Neural crest cell (in vitro differentiated cells): ENCODE data around the gene MT1HL1. TPM values are rescaled to one million over a fixed set of nuclear protein-coding genes. Genes with fewer than 3 reads are reported as not detected.

Source experiments
- DNase-seq: peaks from one replicate; pipeline ENCODE4 v3.0.0; 2021; ENCODE audit warnings: low read depth, mixed read lengths, low spot score
- H3K27ac Mint-ChIP-seq: one replicate; pipeline ENCODE4 v1.8.0; 2021; ENCODE audit warnings: mild to moderate bottlenecking, mixed read lengths; ENCODE audit not compliant: unreplicated experiment
- H3K27me3 Mint-ChIP-seq: 2 replicates; pipeline ENCODE4 v1.8.0; 2021; ENCODE audit warnings: low read depth, mild to moderate bottlenecking, mixed read lengths
- H3K36me3 Mint-ChIP-seq: 2 replicates; pipeline ENCODE4 v1.8.0; 2021; ENCODE audit warnings: low read depth, mild to moderate bottlenecking, mixed read lengths
- H3K4me1 Mint-ChIP-seq: 2 replicates; pipeline ENCODE4 v1.8.0; 2021; ENCODE audit warnings: mixed read lengths
- H3K4me3 Mint-ChIP-seq: one replicate; pipeline ENCODE4 v1.8.0; 2021; ENCODE audit warnings: mild to moderate bottlenecking, mixed read lengths
- H3K9me3 Mint-ChIP-seq: 2 replicates; pipeline ENCODE4 v1.8.0; 2021; ENCODE audit warnings: mixed read lengths
- total RNA-seq: library from RNA; stranded (reverse); gene quantifications from 2 replicates; pipeline ENCODE4 v1.2.1, GENCODE V29; 2021
- TF ChIP-seq, protein P1 (sequence below): fragments of 200-600 bp; sonication (generic); conservative IDR thresholded peaks from 2 replicates; pipeline ENCODE4 v1.5.0; 2021; ENCODE audit warnings: antibody characterized with exemption, mild to moderate bottlenecking

The MT1HL1 gene
- total RNA-seq, 1 donor from 2014 or later, result not detected

DNA sequence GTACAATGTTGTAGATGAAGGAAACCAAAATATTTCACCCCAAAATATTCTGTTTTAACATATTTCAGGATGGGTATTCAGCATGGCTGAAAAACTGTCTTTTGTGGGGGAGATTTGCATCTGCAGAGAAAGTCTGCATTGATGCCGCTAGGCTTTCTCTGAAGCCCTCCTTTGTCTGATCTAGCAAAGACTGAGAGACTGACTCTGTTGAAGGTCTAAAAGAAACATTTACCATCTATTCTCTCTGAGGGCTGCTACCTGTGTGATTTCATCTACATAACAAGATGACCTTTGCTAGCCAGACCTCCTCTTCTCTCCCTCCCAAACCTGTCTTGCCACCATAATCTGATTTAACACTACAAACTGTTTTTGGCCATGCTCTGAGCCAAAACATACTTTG is 12.4 kb upstream of the MT1HL1 start:
- Mint-ChIP-seq H3K4me1 (peaks cover 9% of the 10 kb centered on the region), H3K36me3 (no peaks in the 10 kb centered on the region), H3K9me3 (no peaks in the 10 kb centered on the region), H3K4me3 (no peak overlapping the region), H3K27me3 (peaks cover 10% of the 10 kb centered on the region), H3K27ac (no peak overlapping the region)
- TF ChIP-seq, protein P1, sequence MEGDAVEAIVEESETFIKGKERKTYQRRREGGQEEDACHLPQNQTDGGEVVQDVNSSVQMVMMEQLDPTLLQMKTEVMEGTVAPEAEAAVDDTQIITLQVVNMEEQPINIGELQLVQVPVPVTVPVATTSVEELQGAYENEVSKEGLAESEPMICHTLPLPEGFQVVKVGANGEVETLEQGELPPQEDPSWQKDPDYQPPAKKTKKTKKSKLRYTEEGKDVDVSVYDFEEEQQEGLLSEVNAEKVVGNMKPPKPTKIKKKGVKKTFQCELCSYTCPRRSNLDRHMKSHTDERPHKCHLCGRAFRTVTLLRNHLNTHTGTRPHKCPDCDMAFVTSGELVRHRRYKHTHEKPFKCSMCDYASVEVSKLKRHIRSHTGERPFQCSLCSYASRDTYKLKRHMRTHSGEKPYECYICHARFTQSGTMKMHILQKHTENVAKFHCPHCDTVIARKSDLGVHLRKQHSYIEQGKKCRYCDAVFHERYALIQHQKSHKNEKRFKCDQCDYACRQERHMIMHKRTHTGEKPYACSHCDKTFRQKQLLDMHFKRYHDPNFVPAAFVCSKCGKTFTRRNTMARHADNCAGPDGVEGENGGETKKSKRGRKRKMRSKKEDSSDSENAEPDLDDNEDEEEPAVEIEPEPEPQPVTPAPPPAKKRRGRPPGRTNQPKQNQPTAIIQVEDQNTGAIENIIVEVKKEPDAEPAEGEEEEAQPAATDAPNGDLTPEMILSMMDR, result no peak
- DNase-seq, result no peak

DNA sequence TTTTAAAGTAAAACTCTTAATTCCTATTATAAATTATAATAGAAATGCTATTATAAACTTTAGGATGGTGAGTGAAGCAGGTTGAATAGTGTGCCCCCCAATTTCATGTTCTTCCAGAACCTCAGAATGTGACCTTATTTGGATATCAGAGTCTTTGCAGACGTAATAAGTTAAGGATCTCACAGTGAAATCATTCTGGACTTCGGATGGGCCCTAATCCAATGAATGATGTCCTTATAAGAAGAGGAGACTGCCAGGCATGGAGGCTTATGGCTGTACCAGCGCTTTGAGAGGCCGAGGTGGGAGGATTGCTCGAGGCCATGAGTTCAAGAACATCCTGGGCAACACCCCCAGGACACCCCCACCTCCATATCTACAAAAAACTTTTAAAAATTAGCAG is 9.4 kb upstream of the MT1HL1 start:
- H3K27me3 Mint-ChIP-seq, result peaks cover 10% of the 10 kb centered on the region
- H3K4me1 Mint-ChIP-seq, result peaks cover 9% of the 10 kb centered on the region
- no peaks in the 10 kb centered on the region for H3K36me3 Mint-ChIP-seq
- H3K9me3 Mint-ChIP-seq, result no peaks in the 10 kb centered on the region
- TF ChIP-seq, protein P1, result no peak
- H3K4me3 Mint-ChIP-seq, result no peak overlapping the region
- no peak for DNase-seq
- H3K27ac Mint-ChIP-seq, result no peak overlapping the region

DNA sequence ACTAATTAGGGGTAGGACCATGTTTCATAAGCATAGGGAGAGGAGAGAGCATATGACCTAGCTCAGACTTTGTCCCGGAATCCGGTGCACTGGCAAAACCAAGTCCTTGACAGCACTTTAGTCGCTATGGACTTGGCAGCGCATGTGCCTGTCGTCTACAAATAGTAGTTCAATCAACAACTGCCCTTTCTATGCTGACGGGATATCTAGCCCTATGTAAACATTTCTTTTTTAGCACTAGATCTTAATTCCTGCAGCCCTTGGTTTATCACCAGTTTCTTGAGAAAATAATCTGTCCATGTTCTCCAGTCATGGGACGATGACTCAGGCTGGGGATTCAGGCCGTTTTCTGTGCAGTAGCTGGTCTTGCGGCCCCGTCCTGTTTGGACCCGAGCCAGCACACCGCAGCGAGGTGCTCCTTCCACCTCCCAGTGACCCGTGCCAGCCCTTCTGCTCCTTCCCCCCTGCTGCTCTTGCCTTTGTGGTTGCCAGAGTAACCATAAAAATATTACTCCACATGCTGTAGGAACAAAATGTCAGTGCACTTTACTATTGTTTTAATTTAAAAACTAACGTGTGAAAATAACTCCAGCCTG is 8.6 kb upstream of the MT1HL1 start:
- Mint-ChIP-seq H3K4me1 (peaks cover 9% of the 10 kb centered on the region), H3K27me3 (peaks cover 6% of the 10 kb centered on the region), H3K27ac (no peak overlapping the region), H3K36me3 (no peaks in the 10 kb centered on the region), H3K4me3 (no peak overlapping the region), H3K9me3 (no peaks in the 10 kb centered on the region)
- DNase-seq, result no peak
- TF ChIP-seq, protein P1, result no peak

DNA sequence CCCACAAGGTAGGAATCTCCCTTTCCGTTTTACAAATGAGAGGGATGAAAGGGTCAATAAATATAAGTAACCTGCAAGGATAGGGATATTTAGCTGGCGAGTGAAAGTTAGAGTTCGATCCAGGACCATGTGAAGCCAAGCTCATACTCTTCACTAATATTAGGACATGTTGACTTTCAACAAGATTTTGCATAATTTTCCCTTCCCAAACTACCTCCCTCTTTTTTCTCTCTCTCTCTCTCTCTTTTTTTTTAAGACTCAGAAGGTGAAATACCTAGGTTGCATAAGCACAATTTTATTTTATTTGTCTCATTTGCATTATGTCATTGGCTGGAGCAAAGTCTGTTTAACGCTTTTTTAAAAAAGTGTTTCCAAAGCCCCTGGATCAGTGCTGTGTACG is 8.1 kb upstream of the MT1HL1 start:
- Mint-ChIP-seq H3K27me3 (peaks cover 1% of the 10 kb centered on the region), H3K4me1 (peaks cover 9% of the 10 kb centered on the region), H3K4me3 (no peak overlapping the region), H3K9me3 (no peaks in the 10 kb centered on the region), H3K36me3 (no peaks in the 10 kb centered on the region), H3K27ac (no peak overlapping the region)
- TF ChIP-seq, protein P1, result no peak
- DNase-seq, result no peak

DNA sequence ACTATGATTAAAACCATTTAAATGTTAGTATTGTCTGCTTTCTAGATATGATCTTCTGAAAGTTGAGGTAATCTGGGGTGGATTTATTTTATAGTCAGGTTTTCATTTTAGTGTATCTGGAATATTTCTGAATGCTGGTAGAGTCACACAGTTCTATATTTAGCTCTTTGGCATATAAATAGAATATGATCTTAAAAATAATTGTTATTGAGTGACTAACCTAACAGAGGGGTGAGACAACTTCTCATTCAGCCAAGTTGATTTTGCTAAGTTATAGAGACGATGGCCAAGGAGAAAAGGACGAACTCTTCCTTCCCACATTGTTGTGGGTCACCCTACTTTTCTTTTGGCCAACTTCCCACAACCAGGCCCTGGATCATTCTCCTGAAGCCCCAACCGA is 7.2 kb upstream of the MT1HL1 start:
- Mint-ChIP-seq H3K4me1 (peaks cover 2% of the 10 kb centered on the region), H3K27ac (no peak overlapping the region), H3K4me3 (no peak overlapping the region), H3K27me3 (no peaks in the 10 kb centered on the region), H3K36me3 (no peaks in the 10 kb centered on the region), H3K9me3 (no peaks in the 10 kb centered on the region)
- DNase-seq, result no peak
- TF ChIP-seq, protein P1, result no peak
